ENCODE results near the gene AAK1. TPM values are rescaled to one million over a fixed set of nuclear protein-coding genes. Genes with fewer than 3 reads are reported as not detected.
A peak's percentile ranks its signal among the peaks of the same experiment; 100 is the strongest.
"Not testable (repeated sequence)": the region's sequence is repeated elsewhere in the genome, so short reads cannot be mapped to it uniquely, and the experiment has no call there.

The AAK1 gene
- total RNA-seq, 1 experiment from 2014 or later: 52.0 TPM

DNA sequence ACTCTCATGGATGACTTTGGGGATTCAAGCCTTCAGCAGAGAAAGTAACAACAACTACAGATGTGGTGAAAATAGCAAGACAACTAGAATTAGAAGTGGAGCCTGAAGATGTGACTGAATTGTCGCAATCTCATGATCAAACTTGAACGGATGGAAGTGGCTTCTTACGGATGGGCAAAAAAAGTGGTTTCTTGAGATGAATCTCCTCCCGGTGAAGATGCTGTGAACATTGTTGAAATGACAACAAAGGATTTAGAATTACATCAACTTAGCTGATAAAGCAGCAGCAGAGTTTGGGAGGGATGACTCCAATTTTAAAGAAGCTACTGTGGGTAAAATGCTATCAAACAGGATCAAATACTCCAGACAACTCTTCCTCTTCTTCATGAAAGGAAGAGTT lies 43.1 kb downstream of the AAK1 start:
- DNase-seq (ENCODE audit: low read depth): no peak

- DNase-seq (ENCODE audit: low read depth): no peak
Measured at GRCh38 chr2:69597843-69598610, 45.5 kb downstream of the AAK1 start.

DNA sequence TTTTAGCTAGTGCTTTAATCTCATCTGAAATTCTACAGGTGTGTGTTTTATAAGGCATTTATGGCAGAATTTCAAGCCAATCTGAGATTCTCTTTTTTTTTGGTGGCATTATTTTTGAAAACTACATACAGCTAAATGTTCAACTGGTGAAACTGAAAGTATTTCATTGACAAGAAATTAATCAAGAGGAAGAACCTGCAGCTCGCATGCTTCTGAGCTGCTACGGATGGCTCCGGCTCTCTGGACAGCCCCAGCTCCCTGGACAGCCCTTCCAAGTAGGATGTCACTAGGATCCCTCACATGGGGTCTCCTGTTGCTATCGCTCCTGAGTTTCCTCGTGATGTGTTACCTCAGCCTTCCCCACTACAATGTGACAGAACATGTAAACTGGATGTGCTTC lies 46.4 kb downstream of the AAK1 start:
- DNase-seq (ENCODE audit: low read depth): no peak

- DNase-seq (ENCODE audit: low read depth): peak; percentile 55
Measured at GRCh38 chr2:69594341-69594740, 49.2 kb downstream of the AAK1 start.

GRCh38 chr2:69592511-69592910 lies 51.0 kb downstream of the AAK1 start:
- no peak for DNase-seq (ENCODE audit: low read depth)

DNA sequence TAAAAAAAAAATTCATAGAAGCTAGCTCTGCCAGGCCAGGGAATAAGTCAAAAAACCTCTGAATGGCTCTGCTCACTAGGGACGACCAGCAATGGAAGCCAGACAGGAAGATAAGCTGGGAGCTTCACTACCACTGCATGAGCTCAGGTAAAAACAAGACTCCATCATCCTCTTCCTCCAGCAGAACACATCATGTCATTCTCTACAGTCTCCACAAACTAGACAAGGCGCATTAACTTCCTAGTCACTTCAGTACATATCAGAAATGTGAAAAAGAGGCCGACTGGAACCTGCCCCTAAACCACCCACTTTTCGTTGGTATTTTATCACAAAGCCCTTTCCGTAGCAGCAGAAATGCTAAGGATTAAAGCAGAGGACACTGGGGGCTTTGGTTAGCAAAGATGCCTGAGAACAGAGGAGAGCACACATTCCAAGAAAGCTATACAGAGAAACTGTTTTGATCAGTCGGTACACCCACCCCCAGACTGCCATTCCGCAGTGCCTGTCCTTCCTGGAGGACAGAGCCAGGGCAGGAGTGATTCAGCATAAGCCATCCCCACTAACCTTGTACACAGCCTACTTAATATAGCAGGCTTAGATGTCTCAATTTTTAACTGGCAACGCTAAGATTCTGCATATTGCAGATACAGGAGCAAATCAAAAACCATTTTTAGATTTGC lies 53.4 kb downstream of the AAK1 start:
- no peak for DNase-seq (ENCODE audit: low read depth)

GRCh38 chr2:69588945-69589344 lies 54.6 kb downstream of the AAK1 start:
- DNase-seq (ENCODE audit: low read depth): no peak

GRCh38 chr2:69588403-69588802 lies 55.1 kb downstream of the AAK1 start:
- DNase-seq (ENCODE audit: low read depth): no peak

GRCh38 chr2:69585855-69586555 lies 57.5 kb downstream of the AAK1 start:
- DNase-seq (ENCODE audit: low read depth): no peak

DNA sequence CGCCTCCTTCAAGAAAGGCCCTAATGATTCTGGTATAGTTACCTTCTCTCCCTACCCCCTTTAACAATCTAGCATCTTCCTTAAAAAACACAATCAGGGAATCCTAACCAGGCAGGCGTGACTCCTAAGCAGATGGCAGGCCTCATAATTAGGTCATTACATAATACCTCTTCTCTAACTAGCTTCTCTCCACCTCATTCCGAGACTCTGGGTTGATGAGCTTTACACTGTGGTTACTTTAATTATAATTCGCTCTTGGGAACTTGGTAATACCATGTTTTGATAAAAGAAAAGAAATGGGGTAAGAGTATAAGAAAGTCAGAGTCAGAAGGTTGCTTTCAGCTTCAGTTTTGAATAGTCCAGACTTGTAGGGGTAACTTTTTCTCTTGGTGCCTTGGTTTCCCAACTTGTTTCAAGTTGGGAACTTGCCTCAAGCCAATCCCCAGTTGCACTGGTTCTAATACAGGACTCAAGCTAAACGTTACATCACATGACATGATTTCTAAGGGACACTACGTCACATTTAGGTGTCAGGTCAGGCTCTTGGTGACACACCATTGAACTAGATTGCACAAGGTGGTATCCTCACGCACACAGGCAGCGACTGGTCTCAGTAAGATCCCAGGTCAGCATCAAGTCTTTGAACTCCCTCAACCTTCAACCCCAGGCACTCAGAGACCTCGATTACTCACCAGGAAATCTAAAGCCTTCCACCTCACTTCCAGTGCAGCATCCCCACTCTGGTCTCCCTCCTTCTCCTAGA lies 59.2 kb downstream of the AAK1 start:
- no peak for DNase-seq (ENCODE audit: low read depth)

DNA sequence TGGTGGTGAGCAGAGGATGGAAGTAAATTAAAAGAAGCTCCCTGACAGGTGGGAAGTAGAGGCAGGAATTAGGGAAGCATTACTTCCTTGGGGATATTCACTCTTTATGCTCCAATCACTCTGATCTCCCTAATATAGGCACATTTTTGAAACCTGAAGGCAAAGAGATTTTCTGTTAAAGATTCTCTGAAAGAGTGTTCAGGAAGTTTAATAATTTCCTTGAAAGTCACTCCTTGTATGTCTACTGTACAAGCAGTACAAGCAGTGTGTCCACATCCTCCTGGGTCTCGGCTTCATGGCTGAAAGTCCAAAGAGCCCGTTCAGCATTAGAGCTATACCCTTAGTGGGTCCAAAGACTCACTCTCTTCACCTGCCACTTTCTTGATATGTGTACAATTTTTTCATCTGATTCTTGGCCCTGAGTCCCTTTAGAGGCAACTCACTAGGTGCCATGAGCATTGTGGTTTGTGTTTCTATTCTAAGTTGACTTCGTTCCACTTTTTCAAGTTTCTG lies 60.2 kb downstream of the AAK1 start:
- DNase-seq (ENCODE audit: low read depth): no peak

- peak; percentile 44 for DNase-seq (ENCODE audit: low read depth)
Measured at GRCh38 chr2:69582582-69583176, 60.9 kb downstream of the AAK1 start.

- peak; percentile 69 for DNase-seq (ENCODE audit: low read depth)
Measured at GRCh38 chr2:69581774-69582581, 61.6 kb downstream of the AAK1 start.

DNA sequence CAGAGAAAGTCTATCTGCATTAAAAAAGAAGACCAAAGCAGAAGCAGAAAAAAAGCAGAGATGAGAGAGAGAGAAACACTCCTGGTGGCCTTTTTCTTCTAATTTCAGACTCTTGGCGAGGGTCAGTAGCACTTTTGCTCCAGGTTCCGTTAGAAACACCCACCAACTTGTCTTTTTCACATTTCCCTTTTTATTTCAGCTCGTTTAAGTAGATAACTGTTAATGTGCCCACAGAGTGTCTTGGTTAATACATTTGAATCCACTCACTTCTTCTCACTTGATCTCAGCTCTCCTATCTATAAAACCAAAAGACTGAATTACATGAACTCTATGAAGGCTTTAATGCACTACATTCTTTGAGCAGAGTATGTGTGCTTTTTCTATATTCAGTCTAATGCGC lies 63.1 kb downstream of the AAK1 start:
- DNase-seq (ENCODE audit: low read depth): no peak

DNA sequence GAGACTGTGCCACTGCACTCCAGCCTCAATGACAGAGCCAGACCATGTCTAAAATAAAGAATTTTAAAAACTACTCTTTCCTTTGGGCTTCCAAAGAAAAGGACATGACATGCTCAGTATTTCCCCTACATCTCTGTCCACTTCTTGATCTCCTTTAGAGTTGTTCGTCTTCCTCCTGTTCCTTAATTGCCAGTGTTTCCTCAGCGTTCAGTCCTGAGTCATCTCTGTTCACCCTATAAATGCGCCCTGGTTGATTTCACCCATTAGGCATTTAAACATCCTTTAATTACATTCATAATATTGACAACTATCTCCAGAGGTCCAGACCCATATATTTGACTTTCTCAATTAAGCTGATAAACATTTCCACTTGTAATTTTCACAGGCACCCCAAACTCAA lies 64.0 kb downstream of the AAK1 start:
- no peak for DNase-seq (ENCODE audit: low read depth)

DNA sequence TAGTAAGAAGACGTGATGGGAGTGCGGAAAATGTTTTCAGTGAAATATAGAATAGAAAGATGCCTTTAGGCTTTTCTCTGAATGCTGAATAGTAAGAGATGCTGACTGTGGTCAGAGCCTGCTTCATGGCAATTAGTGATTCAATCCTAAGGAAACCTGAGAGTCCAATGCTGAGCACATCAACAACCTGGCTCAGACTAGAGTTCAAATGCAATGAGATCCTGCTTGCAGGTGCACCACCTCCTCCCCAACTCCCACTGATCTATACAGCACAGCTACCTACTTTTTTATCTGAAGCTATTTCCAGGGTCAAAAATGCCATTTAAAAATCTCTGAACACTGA lies 65.4 kb downstream of the AAK1 start:
- peak; percentile 42 for DNase-seq (ENCODE audit: low read depth)

DNA sequence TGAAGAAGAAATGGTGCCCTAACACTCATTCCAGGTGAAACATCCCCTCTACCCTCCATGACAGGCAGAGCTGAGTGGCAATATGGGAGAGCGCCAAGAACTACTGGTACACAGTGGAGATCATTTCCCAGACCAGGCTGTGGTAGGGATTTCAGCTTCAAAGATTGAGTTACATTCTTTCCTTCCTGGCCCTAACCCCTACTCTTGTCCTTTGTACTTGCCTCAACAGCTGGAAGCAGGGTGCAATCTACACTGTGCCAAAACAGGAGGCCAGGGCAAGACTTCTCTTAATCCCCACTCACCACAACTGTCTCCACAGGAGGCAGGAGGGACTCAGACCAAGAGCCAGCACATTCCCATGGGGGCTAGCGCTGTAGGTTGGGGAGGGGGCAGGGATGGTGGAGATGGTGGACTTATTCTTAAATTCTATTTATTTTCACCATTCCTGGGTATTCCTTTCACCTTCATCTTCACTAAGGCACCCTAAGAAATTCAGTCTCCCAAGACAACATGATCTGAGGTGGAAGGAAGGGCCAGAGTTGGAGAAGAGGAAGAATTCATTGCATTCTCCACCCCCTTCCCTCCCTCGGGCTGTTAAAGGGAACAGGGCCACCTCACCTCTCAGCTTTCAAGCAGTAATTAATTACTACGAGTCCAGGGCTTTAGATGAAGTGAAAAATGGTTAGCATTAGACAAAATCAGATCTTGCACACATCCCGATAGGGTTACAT lies 65.9 kb downstream of the AAK1 start:
- DNase-seq (ENCODE audit: low read depth): no peak

DNA sequence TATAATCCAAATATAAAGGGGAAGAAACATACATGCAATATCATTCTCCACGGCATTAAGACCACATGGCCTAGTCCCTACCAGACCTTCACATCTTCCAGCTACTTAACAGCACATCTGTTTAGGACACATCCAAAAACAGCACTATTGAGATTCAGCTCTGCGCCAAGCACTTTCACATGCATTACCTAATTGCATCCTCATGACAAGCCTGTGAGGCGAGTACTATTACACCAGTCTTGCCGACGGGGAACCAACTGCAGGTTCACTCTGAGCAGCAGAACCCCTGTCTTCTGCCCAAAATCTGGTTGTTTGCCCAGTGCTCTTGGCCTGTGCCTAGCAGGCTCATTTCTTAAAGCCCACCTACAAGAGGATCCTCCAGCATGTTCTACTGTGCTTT lies 66.7 kb downstream of the AAK1 start:
- DNase-seq (ENCODE audit: low read depth): no peak

DNA sequence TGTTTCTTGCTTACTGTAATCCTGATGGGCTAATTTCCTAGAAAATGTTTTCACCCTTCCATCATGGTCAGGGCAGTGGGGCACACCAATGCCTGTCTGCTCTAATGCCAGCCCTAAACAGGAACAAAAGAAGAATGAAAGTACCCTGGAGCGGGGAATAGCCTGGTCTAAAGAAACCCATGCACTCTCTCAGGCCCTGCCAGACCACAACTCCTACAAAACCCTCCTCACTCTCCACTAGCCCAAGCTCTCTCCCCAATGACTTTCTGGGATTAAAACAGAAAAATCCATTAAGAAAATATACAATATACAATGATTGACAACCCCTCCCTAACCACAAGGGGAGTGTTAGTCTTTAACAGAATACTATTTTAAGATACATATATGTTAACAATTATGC lies 67.6 kb downstream of the AAK1 start:
- DNase-seq (ENCODE audit: low read depth): no peak

- DNase-seq (ENCODE audit: low read depth): not testable (repeated sequence)
Measured at GRCh38 chr2:69575371-69575770, 68.2 kb downstream of the AAK1 start.
